ENCODE measurements around the gene DNAJC30. TPM values are rescaled to one million over a fixed set of nuclear protein-coding genes. Genes with fewer than 3 reads are reported as not detected.

DNAJC30 gene
- polyA plus RNA-seq, 1 experiment, result 6.4 TPM

GRCh38 chr7:73708961-73709549 is 25.8 kb upstream of the DNAJC30 start:
- TF ChIP-seq, protein P1, sequence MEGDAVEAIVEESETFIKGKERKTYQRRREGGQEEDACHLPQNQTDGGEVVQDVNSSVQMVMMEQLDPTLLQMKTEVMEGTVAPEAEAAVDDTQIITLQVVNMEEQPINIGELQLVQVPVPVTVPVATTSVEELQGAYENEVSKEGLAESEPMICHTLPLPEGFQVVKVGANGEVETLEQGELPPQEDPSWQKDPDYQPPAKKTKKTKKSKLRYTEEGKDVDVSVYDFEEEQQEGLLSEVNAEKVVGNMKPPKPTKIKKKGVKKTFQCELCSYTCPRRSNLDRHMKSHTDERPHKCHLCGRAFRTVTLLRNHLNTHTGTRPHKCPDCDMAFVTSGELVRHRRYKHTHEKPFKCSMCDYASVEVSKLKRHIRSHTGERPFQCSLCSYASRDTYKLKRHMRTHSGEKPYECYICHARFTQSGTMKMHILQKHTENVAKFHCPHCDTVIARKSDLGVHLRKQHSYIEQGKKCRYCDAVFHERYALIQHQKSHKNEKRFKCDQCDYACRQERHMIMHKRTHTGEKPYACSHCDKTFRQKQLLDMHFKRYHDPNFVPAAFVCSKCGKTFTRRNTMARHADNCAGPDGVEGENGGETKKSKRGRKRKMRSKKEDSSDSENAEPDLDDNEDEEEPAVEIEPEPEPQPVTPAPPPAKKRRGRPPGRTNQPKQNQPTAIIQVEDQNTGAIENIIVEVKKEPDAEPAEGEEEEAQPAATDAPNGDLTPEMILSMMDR (IDR thresholded peaks at IDR 0.05; ENCODE audit: insufficient read depth, low read depth, low read length), result no peak
- Histone ChIP-seq H3K36me3 (ENCODE audit: control insufficient read depth, insufficient read depth, low read length) (peaks cover 10% of the 10 kb centered on the region), H3K27me3 (ENCODE audit: control insufficient read depth, insufficient read depth, low read length) (no peaks in the 10 kb centered on the region), H3K4me3 (ENCODE audit: low read depth, low read length) (no peak overlapping the region)
- POLR2A ChIA-PET, result no interaction called here
- DNase-seq (ENCODE audit: low read depth), result no peak
- CTCF ChIA-PET, result no interaction called here

GRCh38 chr7:73707045-73707631 is 23.9 kb upstream of the DNAJC30 start:
- no peak for DNase-seq (ENCODE audit: low read depth)
- Histone ChIP-seq H3K36me3 (ENCODE audit: control insufficient read depth, insufficient read depth, low read length) (peaks cover 16% of the 10 kb centered on the region), H3K27me3 (ENCODE audit: control insufficient read depth, insufficient read depth, low read length) (no peaks in the 10 kb centered on the region), H3K4me3 (ENCODE audit: low read depth, low read length) (no peak overlapping the region)
- POLR2A ChIA-PET, result no interaction called here
- TF ChIP-seq, protein P1 (IDR thresholded peaks at IDR 0.05; ENCODE audit: insufficient read depth, low read depth, low read length), result no peak
- CTCF ChIA-PET, result interaction anchor here (0.6 to 1.8 kb wide), 4 partner anchors 10 to 100 kb away, joined by 3 to 7 read pairs (median 4); partner anchors contain the start of gene VPS37D

GRCh38 chr7:73706126-73707044 is 23.1 kb upstream of the DNAJC30 start:
- ChIA-PET POLR2A (no interaction called here), CTCF (interaction anchor here (0.6 to 1.8 kb wide), 8 partner anchors 10 to 99 kb away, joined by 3 to 7 read pairs (median 3); partner anchors contain the start of gene VPS37D)
- no peaks in the 10 kb centered on the region for H3K27me3 ChIP-seq (ENCODE audit: control insufficient read depth, insufficient read depth, low read length)
- TF ChIP-seq, protein P1 (IDR thresholded peaks at IDR 0.05; ENCODE audit: insufficient read depth, low read depth, low read length), result no peak
- peaks cover 20% of the 10 kb centered on the region for H3K36me3 ChIP-seq (ENCODE audit: control insufficient read depth, insufficient read depth, low read length)
- no peak for DNase-seq (ENCODE audit: low read depth)
- no peak overlapping the region for H3K4me3 ChIP-seq (ENCODE audit: low read depth, low read length)

DNA sequence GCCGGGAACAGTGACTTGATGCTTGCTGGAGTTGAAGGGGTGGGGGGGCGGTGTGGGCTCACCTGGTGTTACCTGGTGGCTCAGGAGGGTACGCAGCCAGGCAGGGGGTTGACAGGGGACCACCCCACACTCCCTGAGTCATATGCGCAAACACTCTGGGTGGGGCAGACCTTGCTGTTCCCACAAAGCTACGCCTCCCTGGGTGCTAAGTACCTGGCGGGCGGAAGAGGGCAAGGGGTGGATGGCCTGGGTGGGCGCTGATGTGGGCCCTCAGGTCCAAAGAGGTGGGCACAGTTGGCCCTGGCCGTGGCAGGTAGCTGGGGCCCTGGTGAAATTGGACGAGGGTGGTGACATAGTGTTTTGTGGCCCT is 22.3 kb upstream of the DNAJC30 start:
- Histone ChIP-seq H3K4me3 (ENCODE audit: low read depth, low read length) (no peak overlapping the region), H3K36me3 (ENCODE audit: control insufficient read depth, insufficient read depth, low read length) (peaks cover 20% of the 10 kb centered on the region), H3K27me3 (ENCODE audit: control insufficient read depth, insufficient read depth, low read length) (no peaks in the 10 kb centered on the region)
- TF ChIP-seq, protein P1 (IDR thresholded peaks at IDR 0.05; ENCODE audit: insufficient read depth, low read depth, low read length), result no peak
- DNase-seq (ENCODE audit: low read depth), result no peak
- POLR2A ChIA-PET, result no interaction called here
- CTCF ChIA-PET, result interaction anchor here (0.6 to 1.8 kb wide), 6 partner anchors 9 to 98 kb away, joined by 3 to 7 read pairs (median 3); no protein-coding TSS in a partner anchor
